Sigmoid colon (tissue), 7 donors: Measurements from ENCODE around the gene NDUFS2. TPM values are rescaled to one million over a fixed set of nuclear protein-coding genes. Genes with fewer than 3 reads are reported as not detected.

Experiments
- DNase-seq: peaks from one replicate; pipeline ENCODE4 v3.0.0-alpha.2; 2019
- H3K27ac ChIP-seq, 4 donors: fragments of 200-600 bp; sonication (generic); one replicate each; pipeline ENCODE4 v1.5.1; 2016 to 2019; ENCODE audit warnings: mild to moderate bottlenecking in 1 of 4
- H3K27me3 ChIP-seq, 3 donors: fragments of 200-600 bp; sonication (generic); one replicate each; pipeline ENCODE4 v1.5.1; 2019; ENCODE audit warnings: mild to moderate bottlenecking in 1 of 3
- H3K36me3 ChIP-seq, 4 donors: fragments of 200-600 bp; sonication (generic); one replicate each; pipeline ENCODE4 v1.5.1; 2016 to 2019
- H3K4me1 ChIP-seq, 4 donors: fragments of 200-600 bp; sonication (generic); one replicate each; pipeline ENCODE4 v1.5.1; 2017 to 2019
- H3K4me3 ChIP-seq, 4 donors: fragments of 200-600 bp; sonication (generic); one replicate each; pipeline ENCODE4 v1.5.1; 2017 to 2019; ENCODE audit warnings: mild to moderate bottlenecking in 2 of 4, moderate library complexity in 1 of 4
- H3K9me3 ChIP-seq, 4 donors: fragments of 200-600 bp in 3 of 4; sonication (generic) in 3 of 4; one replicate each; pipeline versions ENCODE4 v1.5.1 to v1.6.1; 2013 to 2019
- CTCF ChIP-seq, 4 experiments: fragments of 450-650 bp in 3 of 4; fragments of 200-600 bp in 1 of 4; IDR thresholded peaks; one replicate each; pipeline ENCODE4 v1.5.1; 2016 to 2019; ENCODE audit warnings: antibody characterized with exemption in 4 of 4, mild to moderate bottlenecking in 3 of 4, moderate library complexity in 2 of 4
- EP300 ChIP-seq, 4 donors: sonication (generic); formaldehyde crosslinking; IDR thresholded peaks; one replicate each; pipeline ENCODE4 v1.6.1; 2017; ENCODE audit warnings: antibody characterized with exemption in 4 of 4
- POLR2A ChIP-seq, 2 donors: fragments of 450-650 bp; IDR thresholded peaks; one replicate each; pipeline ENCODE4 v1.6.1; 2016; ENCODE audit warnings: antibody characterized with exemption in 2 of 2, mild to moderate bottlenecking in 2 of 2, moderate library complexity in 2 of 2
- POLR2AphosphoS5 ChIP-seq, 4 donors: sonication (generic); formaldehyde crosslinking; IDR thresholded peaks; one replicate each; pipeline ENCODE4 v1.6.1; 2017; ENCODE audit warnings: antibody characterized with exemption in 4 of 4
- WGBS, 2 donors: extraction: QIAGEN DNeasy Blood & Tissue Kit; methylation state at CpG; one replicate each; pipeline ENCODE4 v1.1.7; 2013; 5-methylcytosine and 5-hydroxymethylcytosine counted together
- intact Hi-C: fragments of 100-400 bp; cut with DNase I; formaldehyde crosslinking; loops from one replicate; pipeline ENCODE4 v1.15.1; 2023
- polyA plus RNA-seq, 3 donors: library from polyadenylated mRNA; stranded (reverse); fragments of 200-250 nt; gene quantifications; one replicate each; pipeline ENCODE4 v1.2.3, GENCODE V29; 2013
- total RNA-seq, 4 donors: library from RNA; depleted of rRNA; stranded (reverse); fragments of >200 nt; gene quantifications; one replicate each; pipeline ENCODE4 v1.1.0, GENCODE V29; 2016
- donor health status: healthy with polysubstance abuse.
- donor health status: Bipolar disorder and iron deficiency.
- donor health status: healthy.

NDUFS2 gene
- total and polyA plus RNA-seq, 7 donors = 79.6 to 194 (median 113) TPM

- intact Hi-C loops = loop anchor here (2.0 to 5.0 kb wide), 2 partner anchors 26 to 41 kb away; partner anchors contain the start of genes DEDD, NIT1 and PFDN2
- DNase-seq = no peak
- 52 to 66% methylated on average over 9 of the region's 9 CpGs for WGBS, 2 donors
- Histone ChIP-seq H3K9me3 (no peaks in the 10 kb centered on the region), H3K4me3 (peak overlapping the region in 3 of 4 donors; percentile 82 to 96 (median 90)), H3K4me1 (peaks cover 0 to 43% (median 39%) of the 10 kb centered on the region in 4 donors), H3K36me3 (peaks cover 0 to 42% (median 7%) of the 10 kb centered on the region in 4 donors), H3K27me3 (no peaks in the 10 kb centered on the region), H3K27ac (peak overlapping the region; percentile 86 to 93 (median 90))
- TF ChIP-seq EP300 (IDR thresholded peaks at IDR 0.05) (no peak), POLR2A (IDR thresholded peaks at IDR 0.05) (no peak), POLR2AphosphoS5 (IDR thresholded peaks at IDR 0.05) (no peak), CTCF (IDR thresholded peaks at IDR 0.05) (no peak)
Measured at GRCh38 chr1:161158316-161159010, 43.7 kb upstream of the NDUFS2 start.

GRCh38 chr1:161159087-161159912, 42.9 kb upstream of the NDUFS2 start, which contains the start of gene USP21:
TSS of gene USP21 (plus strand) at chr1:161159500. CDS start at chr1:161160641, 1,141 bp downstream.
- intact Hi-C loops = loop anchor here (2.0 to 5.0 kb wide), 2 partner anchors 26 to 42 kb away; partner anchors contain the start of genes DEDD, NIT1 and PFDN2
- TF ChIP-seq POLR2AphosphoS5 (IDR thresholded peaks at IDR 0.05) (peak in 3 of 4 donors; percentile 50 to 78 (median 71)), CTCF (IDR thresholded peaks at IDR 0.05) (peak in 2 of 4 experiments; percentile 17 to 32), POLR2A (IDR thresholded peaks at IDR 0.05) (peak; percentile 47 to 52), EP300 (IDR thresholded peaks at IDR 0.05) (no peak)
- DNase-seq = peak; percentile 96
- H3K9me3 ChIP-seq = no peaks in the 10 kb centered on the region
- no peaks in the 10 kb centered on the region for H3K27me3 ChIP-seq
- H3K27ac ChIP-seq = peak within 1 kb of the TSS; percentile 86 to 93 (median 90)
- 1 to 3% methylated on average over 60 of the region's 60 CpGs for WGBS, 2 donors
- H3K4me3 ChIP-seq = peak within 1 kb of the TSS; percentile 82 to 97 (median 93)
- H3K36me3 ChIP-seq = peaks cover 0 to 50% (median 9%) of the 10 kb centered on the region in 4 donors
- peaks cover 0 to 42% (median 39%) of the 10 kb centered on the region in 4 donors for H3K4me1 ChIP-seq

- Histone ChIP-seq H3K4me3 (peak overlapping the region; percentile 82 to 97 (median 93)), H3K27ac (peak overlapping the region; percentile 86 to 93 (median 90)), H3K4me1 (peaks cover 0 to 37% (median 33%) of the 10 kb centered on the region in 4 donors), H3K36me3 (peaks cover 0 to 55% (median 9%) of the 10 kb centered on the region in 4 donors), H3K27me3 (no peaks in the 10 kb centered on the region), H3K9me3 (no peaks in the 10 kb centered on the region)
- TF ChIP-seq CTCF (IDR thresholded peaks at IDR 0.05) = no peak
- no peak for TF ChIP-seq EP300 (IDR thresholded peaks at IDR 0.05)
- TF ChIP-seq POLR2A (IDR thresholded peaks at IDR 0.05) = no peak
- no peak for TF ChIP-seq POLR2AphosphoS5 (IDR thresholded peaks at IDR 0.05)
- DNase-seq = no peak
- intact Hi-C loops = loop anchor here (2.0 to 5.0 kb wide), 2 partner anchors 27 to 43 kb away; partner anchors contain the start of genes DEDD, NIT1 and PFDN2
- 7 to 12% methylated on average over 11 of the region's 11 CpGs for WGBS, 2 donors
Measured at GRCh38 chr1:161159913-161160243, 42.3 kb upstream of the NDUFS2 start.

- Histone ChIP-seq H3K36me3 (peaks cover 0 to 57% (median 9%) of the 10 kb centered on the region in 4 donors), H3K9me3 (no peaks in the 10 kb centered on the region), H3K27ac (peak overlapping the region in 3 of 4 donors; percentile 86 to 93 (median 92)), H3K4me1 (peaks cover 0 to 41% (median 36%) of the 10 kb centered on the region in 4 donors), H3K4me3 (no peak overlapping the region), H3K27me3 (no peaks in the 10 kb centered on the region)
- DNase-seq = no peak
- 95% methylated on average over 22 of the region's 22 CpGs for WGBS, 2 donors
- intact Hi-C loops = no loop called here
- TF ChIP-seq EP300 (IDR thresholded peaks at IDR 0.05) = no peak
- TF ChIP-seq POLR2AphosphoS5 (IDR thresholded peaks at IDR 0.05) = no peak
- TF ChIP-seq POLR2A (IDR thresholded peaks at IDR 0.05) = no peak
- no peak for TF ChIP-seq CTCF (IDR thresholded peaks at IDR 0.05)
Measured at GRCh38 chr1:161160671-161161145, 41.5 kb upstream of the NDUFS2 start.
